GM04504 (cell line): ENCODE measurements around the gene GLTPD2.
"Not testable (repeated sequence)": the region's sequence is repeated elsewhere in the genome, so short reads cannot be mapped to it uniquely, and the experiment has no call there.

Source experiments
- DNase-seq: peaks from one replicate; pipeline ENCODE4 v3.0.0-alpha.2; 2012; ENCODE audit warnings: low read depth

The GLTPD2 gene

DNA sequence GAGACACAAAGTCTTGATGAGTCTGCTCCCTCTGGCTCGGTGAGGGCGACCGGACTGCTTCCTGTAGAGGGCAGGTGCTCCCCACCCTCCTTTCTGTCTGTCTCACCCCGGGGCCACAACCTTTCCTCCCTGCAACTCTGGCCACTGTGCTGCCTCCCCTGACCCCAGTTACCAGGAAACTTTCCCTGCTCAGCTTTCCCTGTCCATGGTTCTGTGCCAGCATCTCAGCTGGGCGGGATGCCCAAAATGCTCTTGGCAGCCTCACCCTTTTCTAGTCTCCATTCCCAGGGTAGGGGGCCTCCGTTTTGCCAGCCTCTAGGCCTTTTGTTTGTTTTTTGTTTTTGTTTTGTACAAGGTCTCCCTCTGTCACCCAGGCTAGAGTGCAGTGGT is 19.6 kb downstream of the GLTPD2 start:
- DNase-seq = no peak

DNA sequence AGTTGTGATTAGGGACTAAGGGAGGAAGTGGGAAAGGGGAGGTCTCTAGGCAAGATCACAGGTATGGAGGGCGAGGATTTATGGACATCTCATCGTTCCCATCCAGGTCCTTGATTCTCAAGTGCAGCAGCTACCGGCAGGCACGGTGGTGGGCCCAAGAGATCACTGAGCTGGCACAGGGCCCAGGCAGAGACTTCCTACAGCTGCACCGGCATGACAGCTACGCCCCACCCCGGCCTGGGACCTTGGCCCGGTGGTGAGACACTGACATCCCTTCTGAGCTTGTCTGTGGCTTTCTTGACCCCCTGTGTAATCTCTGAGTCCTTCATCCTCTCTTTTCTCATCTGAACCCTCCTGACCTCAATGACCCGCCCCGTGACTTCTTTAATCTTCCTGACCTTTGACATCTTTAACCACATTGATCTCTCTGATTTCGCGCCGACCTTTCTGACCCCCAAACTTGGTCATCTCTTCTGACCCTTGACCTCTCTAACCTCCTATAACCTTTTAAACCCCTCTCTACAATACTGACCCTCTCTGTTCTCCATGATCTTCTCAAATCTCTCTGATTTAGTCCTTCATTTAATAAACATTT is 22.0 kb downstream of the GLTPD2 start:
- no peak for DNase-seq

DNA sequence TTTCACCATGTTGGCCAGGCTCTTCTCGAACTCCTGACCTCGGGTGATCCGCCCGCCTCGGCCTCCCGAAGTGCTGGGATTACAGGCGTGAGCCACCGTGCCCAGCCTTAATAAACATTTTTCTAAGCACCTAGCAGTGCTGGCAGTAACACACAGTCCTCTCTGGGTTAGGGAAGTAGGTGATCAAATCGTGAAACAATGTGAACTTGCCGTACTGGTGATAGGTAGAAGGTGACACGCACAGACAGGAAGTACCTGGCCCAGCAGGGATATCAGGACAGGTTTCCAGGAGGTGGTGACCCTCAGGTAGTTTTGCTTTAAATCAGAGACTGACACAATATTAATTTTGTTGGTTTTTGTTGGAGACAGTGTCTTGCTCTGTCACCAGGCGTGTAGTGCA is 22.7 kb downstream of the GLTPD2 start:
- no peak for DNase-seq

DNA sequence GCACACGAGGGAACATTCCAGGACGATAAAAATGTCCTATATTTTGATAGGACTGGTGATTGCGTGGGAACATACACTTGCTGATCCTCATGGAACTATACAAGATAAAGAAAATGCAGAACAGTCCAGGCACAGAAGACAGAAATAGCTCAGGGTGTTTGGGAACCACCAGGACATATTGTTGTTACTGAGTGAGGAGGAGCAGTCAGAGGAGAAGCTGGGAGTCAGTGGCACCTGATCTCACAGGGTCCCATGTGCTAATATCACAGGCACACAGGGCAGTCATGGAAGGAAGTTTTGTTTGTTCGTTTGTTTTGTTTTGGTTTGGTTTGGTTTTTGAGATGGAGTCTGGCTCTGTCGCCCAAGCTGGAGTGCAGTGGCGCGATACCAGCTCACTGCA is 23.9 kb downstream of the GLTPD2 start:
- DNase-seq = no peak

DNA sequence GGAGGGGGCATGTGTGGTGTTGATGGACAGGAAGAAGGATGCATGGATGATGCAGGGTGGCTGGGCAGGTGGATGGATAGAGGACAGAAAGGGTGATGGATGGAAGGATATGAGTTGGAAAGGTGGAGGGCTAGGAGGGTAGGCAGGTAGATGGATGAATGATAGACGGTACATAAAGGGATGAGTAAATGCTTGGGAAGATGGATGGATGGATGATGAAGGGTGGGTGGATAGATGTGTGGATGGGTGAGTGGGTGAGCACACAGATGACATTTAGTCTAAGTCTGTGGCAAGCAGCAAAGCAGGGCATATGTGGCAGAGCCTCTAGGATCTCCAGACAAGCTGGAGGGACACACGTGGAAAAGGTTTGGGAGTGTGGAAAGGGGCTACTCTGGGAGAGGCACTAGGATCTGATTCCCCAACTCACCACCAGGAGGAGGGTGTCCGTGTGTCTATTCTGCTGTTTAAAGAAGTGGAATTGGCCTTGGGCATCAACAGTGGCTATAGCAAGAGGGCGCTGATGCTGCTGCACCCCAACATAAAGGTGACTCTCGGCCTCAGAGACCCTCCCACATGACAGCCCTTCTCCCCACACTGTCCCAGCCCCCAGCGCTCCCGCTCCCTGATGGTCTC is 26.4 kb downstream of the GLTPD2 start:
- no peak for DNase-seq

DNA sequence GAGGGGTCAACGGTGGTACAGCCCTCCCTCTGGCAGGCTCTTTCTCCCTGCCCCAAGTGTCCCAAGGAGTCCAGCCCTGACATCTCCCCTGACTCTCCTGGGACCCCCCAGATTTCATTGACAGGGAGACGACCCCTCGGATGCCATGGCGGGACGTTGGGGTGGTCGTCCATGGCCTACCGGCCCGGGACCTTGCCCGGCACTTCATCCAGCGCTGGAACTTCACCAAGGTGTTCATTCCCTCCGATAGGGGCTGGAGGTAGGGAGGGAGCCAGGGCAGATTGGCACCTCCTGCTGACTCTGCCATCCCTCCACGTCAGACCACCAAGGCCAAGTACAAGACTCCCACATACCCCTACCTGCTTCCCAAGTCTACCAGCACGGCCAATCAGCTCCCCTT is 28.1 kb downstream of the GLTPD2 start:
- no peak for DNase-seq

DNA sequence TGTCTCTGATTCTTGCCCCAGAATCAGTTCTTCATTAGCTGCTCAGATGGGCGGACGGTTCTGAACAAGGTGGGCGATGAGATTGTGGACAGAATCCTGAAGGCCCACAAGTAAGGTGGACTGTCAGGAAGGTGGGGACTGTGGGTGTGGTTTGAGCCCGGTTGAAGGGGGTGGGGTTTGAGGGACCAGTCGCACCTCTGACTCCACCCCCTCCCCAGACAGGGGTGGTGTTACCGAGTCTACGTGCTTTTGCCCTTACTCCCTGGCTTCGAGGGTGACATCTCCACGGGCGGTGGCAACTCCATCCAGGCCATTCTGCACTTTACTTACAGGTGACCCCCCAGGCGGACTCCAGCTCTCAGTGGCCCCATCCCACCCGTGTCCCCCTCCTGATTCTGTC is 29.5 kb downstream of the GLTPD2 start:
- no peak for DNase-seq

DNA sequence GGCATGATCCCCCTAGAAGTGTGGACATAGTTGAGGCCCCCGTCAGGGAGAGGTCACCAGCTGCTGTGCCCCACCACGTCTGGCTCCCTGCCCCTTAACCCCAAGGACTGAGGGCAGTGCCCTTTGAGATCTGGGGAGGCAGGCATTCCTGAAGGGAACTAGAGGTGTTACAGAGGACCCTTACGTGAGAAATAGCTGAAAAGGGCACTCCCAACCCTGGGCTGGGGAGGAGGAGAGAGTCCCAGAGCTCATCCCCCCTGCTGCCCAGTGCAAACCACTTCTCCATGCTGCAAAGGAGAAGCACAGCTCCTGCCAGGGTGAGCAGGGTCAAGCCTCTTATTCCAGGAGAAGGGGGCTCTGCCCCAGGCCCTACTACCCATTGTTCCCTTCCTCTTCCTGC is 34.1 kb downstream of the GLTPD2 start:
- DNase-seq = no peak

DNA sequence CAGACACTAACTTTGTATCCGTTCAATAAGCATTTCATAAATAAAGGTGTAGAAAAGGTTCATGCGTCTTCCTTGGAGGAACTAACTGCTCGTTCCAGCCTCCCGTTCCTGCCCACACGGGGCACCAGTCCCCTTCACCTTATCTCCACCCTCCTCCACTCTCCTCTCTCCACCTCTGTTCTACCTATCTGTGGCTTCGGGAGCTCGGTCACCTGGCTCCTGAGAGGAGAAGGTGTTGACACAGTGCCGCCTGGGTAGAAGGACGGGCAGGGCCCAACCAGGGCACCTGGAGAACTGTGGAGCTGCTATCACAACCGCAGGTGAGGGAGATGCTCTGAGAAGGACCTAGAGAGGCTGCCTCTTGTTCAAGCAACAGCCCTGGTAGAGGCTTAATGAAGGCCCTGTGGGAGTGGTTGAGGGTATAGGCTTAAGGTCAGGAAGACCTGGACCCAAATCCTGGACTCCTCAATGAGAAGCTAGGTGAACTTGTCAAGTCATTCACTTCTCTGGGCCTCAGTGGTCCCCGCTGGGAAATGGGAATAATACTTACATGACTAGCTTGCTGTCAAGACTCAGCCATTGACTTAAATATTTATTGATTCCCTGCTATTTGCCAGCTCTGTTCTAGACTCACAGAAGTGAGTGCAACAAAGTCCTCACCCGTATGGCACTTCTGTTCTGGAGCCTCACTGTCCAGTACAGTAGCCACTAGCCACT is 34.8 kb downstream of the GLTPD2 start:
- DNase-seq = no peak

DNA sequence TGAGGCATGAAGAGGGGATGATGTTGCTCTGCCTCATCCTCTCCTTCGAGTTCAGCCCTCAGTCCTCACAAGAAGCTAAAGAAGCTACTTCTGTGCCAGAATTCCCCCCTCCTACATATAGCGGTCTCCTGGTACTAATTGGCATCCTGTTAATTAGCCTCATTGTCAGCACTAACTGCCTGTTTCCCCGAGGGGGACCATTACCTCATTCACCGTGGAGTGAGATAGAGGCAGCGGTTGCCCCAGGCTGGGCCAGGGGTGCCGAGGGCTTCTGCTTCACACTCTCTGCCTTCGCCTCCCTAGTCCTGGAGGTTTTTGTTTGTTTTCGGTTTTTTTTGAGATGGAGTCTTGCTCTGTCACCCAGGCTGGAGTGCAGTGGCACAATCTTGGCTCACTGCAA is 38.6 kb downstream of the GLTPD2 start:
- DNase-seq = no peak

DNA sequence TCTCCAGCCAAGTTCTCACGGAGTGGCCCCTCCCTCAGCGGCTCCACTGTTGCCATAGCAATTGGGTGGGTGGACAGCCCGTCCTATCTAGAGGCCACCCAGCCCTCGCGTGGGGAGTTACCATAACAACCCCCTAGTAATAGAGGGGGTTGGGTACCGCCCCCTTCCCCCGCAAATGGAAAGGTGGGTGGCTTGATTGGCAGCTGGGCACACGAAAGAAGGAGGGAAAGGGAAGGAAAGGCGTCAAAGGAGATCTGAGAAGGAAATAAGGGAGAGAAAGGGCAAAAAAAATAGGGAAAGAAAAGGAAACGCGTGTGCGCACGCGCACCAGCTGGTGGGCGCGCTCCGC is 44.0 kb downstream of the GLTPD2 start:
- DNase-seq = not testable (repeated sequence)

DNA sequence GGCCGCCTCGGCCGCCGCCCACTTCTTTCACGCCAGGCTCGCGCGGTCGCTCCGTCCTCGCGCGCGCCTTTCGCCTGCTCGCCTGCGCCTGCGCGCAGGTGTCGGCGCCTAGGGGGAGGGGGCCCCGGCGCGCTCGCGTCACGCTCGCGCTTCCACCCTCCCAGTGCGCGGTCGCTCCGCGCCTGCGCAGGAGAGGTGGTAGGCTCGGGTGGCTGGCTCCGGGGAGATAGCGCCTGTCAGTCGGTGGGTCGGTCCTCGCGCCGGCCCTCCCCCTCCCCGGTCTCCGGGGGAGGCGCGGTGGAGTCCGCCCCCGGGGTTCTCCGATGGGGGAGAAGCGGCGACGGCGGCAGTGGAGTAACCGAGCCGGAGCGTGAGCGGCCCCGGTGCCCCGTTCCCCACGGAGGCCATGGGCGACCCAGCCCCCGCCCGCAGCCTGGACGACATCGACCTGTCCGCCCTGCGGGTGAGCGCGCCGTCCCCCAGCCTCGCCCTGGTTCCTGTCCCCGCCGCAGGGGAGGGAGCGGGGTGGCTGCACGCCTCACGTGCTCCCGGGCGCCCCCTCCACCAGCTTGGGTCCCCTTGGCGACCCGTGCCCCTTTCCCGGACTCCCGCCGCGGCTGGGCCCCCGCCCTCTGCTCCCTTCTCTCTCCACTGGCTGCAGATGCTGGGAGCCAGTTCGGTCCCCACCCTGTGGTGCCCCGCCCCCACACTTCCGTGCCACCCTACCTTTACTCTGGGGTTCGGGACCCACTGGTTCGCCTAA is 44.6 kb downstream of the GLTPD2 start, which contains the start of gene MINK1:
MINK1 (plus strand) TSS at position 163 of the 763 bp plus-strand sequence; CDS start at position 407, 244 bp downstream.
- peak; percentile 90 for DNase-seq

DNA sequence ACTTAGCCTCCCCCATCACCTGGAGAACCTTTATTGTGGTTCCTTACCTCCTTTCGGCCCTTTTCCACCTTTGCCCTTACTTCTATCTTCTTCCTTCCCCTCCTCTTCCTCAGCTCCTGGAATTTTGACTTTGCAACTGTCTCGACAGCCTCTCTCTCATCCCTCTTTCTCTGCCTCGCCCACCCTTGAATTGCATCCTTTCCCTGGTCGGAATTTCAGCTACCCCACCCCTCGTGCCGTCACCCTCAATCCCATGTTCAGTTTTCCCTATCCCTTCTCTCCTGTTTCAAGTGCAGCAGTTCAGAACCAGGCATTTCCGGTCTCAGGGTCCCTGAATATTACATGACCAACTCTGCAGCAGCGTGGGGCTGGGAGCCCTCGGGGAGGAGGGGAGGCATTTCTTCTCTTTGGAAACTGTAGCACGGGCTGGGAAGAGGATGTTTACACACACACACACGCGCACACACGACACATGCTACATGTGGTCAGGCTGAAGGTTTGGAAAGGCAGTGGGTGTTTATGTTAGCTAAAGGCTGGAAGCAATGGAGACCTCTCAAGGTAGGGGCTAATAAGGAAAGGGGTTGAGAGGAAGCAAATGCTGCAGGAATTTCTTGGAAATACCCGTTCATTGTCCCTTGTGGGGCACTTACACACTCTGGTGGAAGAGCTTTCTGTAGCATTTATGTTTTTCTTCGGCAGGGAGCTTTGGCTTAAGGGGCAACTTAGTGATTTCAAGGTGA is 45.3 kb downstream of the GLTPD2 start:
- DNase-seq = peak; percentile 9

DNA sequence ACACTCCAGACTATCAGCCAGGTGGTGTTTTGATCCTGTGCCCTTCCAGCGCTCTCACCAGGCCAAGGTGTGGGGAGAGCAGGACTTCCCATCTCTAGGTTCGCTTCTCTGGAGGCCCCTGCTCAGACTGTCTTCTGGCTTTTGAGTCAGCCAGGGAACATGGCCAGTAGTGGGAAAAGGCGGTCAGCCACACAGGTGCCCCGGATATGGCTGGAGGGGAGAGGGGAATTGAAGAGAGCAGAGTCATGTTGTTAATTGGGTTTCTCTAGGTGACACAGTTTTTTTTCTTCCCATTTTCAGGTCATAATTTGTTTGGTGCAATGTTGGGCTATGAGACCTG is 45.9 kb downstream of the GLTPD2 start:
- DNase-seq = no peak

DNA sequence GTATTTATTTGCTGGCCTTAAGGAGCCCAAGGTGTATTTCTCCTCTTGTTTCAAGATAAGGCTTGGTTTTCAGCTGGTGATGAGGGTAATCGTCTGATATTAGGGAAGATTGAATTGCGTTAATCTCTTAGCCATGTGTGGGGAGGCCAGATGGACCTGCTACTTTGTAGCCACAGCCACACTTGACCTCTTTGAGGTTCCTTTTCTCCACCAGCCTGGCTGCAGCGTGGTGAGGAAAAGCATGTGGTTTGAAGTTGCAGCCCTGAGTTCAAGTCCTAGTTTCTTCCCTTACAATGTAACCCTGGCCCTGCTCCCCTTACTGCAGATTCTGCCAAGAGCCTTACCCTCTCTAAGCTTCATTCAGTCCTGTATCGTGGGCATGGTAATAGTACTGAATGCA is 47.5 kb downstream of the GLTPD2 start:
- DNase-seq = no peak

DNA sequence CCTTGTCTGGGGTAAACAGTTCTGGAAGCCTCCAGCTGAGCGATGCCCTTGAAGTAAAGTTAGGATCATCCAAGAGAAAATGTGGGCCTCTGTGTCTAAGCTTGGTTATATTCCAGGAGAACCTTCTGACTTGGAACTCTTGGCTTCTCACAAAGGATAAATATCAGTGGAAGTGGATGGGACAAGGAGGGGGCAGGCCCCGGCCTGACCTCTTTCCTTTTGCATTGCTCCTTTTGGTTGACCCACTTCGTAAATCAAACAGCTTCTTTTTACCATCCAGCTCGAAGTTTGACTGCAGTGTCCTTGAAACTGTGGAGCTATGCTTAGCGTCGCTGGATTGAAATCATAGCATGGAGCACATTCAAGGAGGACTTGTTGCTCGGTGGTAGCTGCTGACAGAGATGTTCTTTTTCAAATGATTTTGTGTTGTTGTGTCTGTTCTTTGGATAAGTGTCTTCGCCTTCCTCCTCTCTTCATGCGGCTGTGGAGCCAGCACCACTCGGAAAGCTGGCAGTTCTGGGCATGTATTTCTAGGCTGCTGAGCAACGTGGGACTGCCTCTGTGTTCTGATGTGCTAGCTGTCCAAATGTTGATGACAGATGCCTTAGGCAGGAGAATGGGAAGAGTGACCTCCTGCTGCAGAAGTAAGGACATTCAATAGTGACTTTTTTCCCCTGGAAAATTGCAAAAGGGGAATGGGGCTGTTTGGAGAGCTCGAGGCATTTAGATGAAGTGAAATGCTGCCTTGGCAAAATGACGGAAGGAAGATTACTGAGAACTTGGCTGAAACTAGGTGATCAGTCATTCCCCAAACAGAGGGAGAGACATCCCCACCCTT is 48.9 kb downstream of the GLTPD2 start:
- DNase-seq = no peak

DNA sequence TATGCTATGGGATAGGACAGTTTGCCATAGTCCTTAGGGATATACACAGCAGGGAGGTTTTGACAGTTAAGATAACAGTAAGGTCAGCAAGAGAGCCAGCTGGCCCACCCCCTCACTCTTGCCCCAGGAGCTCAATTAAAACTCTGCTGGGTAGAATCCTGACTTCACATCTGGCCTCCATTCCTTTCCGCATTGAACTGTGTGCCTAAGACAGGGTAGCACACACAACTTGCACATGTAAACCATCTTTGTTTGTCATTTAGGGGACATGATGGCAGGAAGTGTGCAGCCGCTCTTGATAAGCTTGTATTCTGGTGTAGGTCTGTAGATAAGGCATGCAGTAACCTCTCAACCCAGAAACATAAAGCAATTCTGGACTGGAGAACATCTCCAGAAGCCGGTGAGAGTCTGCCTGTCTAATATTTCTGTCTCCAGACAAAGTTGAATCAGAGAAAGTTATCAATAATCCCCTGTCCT is 49.6 kb downstream of the GLTPD2 start:
- DNase-seq = no peak

DNA sequence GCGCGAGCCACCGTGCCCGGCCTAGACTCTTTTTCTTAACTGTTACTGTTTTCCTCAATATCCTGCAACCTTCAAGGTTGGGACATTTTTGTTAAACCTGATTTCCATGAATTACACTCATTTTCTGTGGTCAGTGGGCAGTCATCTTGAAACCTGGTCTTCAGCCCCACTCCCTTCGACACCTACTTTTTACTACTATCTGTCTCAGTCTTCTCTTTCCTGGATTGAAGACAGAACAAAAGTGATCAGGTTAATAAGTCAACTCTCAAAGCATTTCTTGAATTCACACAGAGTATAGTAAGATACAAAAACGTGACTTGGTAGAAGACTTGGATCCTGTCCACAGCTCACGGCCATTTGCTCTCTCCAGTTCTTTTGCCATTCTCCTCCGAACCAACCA is 50.5 kb downstream of the GLTPD2 start:
- DNase-seq = no peak
